Bronchial epithelial cell (primary cell): Measurements from ENCODE around the gene ARHGEF33. TPM values are rescaled to one million over a fixed set of nuclear protein-coding genes. Genes with fewer than 3 reads are reported as not detected.

Experiments
- DNase-seq: peaks from one replicate; pipeline ENCODE4 v3.0.0-alpha.2; 2010; ENCODE audit warnings: low read depth
- FAIRE-seq: peaks from 2 replicates; lab custom pipeline; 2011; peaks lifted over from hg19 to GRCh38; lab: Jason Lieb, UNC
- H3K27me3 ChIP-seq: 2 replicates; pipeline ENCODE4 v1.5.1; 2011; ENCODE audit warnings: low read length; ENCODE audit not compliant: control insufficient read depth, insufficient read depth
- H3K36me3 ChIP-seq: 2 replicates; pipeline ENCODE4 v1.5.1; 2011; ENCODE audit warnings: low read length; ENCODE audit not compliant: control insufficient read depth, insufficient read depth
- H3K4me3 ChIP-seq: 2 replicates; pipeline ENCODE4 v1.5.1; 2011; ENCODE audit warnings: mild to moderate bottlenecking, low read depth, low read length, control low read depth
- total RNA-seq: library from RNA; depleted of rRNA; stranded (reverse); fragments of >200 nt; gene quantifications from 2 replicates; pipeline ENCODE4 v1.2.1, GENCODE V29; 2014
- TF ChIP-seq, protein P1 (sequence below): IDR thresholded peaks from 2 replicates; pipeline ENCODE4 v1.5.1; 2011; ENCODE audit warnings: mild to moderate bottlenecking, moderate library complexity, low read length, control low read depth, inconsistent platforms; ENCODE audit not compliant: insufficient read depth, severe bottlenecking

Gene ARHGEF33
- total RNA-seq, 1 donor from 2014 or later = 0.26 TPM

DNA sequence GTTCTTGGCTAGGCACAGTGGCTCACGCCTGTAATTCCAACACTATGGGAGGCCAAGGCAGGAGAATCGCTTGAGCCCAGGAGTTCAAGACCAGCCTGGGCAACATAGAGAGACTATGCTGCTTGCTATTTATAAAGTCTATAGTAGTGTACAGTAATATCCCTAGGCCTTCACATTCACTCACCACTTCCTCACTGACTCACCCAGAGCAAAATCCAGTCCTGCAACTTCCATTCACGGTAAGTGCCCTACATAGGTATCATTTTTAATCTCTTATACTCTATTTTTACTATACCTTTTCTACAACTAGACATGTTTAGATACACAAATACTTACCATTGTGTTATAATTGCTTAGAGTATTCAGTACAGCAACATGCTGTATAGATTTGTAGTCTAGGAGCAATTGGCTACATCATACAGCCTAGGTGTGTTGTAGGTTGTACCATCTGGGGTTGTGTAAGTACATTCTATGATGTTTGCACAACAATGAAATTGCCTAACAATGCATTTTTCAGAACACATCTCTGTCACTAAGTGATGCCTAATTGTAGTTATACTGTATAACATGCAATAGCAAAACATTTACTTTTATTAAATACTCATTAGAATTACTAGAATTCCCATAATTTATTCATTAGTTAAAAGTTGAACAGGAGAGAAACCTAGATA, 22.8 kb upstream of the ARHGEF33 start:
- FAIRE-seq = no peak
- no peak overlapping the region for H3K4me3 ChIP-seq
- H3K27me3 ChIP-seq = no peaks in the 10 kb centered on the region
- TF ChIP-seq, protein P1, sequence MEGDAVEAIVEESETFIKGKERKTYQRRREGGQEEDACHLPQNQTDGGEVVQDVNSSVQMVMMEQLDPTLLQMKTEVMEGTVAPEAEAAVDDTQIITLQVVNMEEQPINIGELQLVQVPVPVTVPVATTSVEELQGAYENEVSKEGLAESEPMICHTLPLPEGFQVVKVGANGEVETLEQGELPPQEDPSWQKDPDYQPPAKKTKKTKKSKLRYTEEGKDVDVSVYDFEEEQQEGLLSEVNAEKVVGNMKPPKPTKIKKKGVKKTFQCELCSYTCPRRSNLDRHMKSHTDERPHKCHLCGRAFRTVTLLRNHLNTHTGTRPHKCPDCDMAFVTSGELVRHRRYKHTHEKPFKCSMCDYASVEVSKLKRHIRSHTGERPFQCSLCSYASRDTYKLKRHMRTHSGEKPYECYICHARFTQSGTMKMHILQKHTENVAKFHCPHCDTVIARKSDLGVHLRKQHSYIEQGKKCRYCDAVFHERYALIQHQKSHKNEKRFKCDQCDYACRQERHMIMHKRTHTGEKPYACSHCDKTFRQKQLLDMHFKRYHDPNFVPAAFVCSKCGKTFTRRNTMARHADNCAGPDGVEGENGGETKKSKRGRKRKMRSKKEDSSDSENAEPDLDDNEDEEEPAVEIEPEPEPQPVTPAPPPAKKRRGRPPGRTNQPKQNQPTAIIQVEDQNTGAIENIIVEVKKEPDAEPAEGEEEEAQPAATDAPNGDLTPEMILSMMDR = no peak
- no peaks in the 10 kb centered on the region for H3K36me3 ChIP-seq
- peak; percentile 94 for DNase-seq

DNA sequence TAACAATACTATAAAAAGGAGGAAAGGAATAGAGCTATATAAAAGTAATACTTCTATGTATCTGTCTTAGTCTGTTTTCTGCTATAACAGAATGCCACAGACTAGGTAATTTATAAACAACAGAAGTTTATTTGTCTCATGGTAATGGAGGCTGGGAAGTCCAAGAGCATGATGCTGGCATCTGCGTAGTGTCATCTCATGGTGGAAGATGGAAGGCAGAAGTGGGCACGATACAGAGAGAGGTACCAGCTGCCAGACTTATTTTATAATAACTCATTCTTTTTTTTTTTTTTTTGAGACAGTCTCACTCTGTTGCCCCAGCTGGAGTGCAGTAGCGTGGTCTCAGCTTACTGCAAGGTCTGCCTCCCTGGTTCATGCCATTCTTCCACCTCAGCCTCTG, 18.2 kb upstream of the ARHGEF33 start:
- FAIRE-seq = no peak

DNA sequence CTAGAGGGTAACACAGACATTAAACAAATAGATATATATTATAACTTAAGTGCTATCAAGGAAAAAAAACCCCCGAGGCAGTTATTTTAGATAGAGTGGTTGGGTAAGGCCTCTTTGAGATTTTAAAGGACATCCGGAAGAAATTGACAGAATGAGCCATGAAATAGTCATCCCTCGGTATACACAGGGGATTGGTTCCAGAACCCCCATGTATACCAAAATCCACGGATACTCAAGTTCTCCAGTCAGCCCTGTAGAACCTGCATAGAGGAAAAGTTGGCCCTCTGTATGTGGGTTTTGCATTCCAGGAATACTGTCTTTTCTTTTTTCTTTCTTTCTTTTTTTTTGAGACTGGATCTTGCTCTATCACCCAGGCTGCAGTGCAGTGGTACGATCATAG, 15.9 kb upstream of the ARHGEF33 start:
- no peak overlapping the region for H3K4me3 ChIP-seq
- H3K27me3 ChIP-seq = no peaks in the 10 kb centered on the region
- H3K36me3 ChIP-seq = no peaks in the 10 kb centered on the region
- TF ChIP-seq, protein P1 = no peak
- FAIRE-seq (no peak), DNase-seq (no peak)

More for the DNA sequence above, 18.2 kb upstream of the ARHGEF33 start:
- H3K27me3 ChIP-seq = no peaks in the 10 kb centered on the region
- no peak overlapping the region for H3K4me3 ChIP-seq
- TF ChIP-seq, protein P1 = no peak
- no peak for DNase-seq
- H3K36me3 ChIP-seq = no peaks in the 10 kb centered on the region

DNA sequence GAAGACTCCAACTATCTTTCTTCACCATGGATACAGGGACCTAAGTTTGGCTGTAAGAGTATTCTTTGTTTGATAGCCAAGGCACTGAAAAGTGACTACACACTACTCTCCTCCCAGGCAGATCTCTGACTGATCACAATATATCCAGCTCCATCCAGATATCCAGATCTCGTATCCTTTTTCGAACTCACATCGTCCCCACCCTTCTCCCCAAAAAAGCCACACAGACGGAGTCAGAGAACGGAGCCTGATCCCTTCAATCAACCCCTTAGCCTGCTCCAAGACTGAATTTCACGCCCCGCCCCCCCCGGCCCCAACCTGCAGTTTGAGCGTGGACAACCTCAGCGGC, 14.5 kb upstream of the ARHGEF33 start:
- FAIRE-seq = no peak

DNA sequence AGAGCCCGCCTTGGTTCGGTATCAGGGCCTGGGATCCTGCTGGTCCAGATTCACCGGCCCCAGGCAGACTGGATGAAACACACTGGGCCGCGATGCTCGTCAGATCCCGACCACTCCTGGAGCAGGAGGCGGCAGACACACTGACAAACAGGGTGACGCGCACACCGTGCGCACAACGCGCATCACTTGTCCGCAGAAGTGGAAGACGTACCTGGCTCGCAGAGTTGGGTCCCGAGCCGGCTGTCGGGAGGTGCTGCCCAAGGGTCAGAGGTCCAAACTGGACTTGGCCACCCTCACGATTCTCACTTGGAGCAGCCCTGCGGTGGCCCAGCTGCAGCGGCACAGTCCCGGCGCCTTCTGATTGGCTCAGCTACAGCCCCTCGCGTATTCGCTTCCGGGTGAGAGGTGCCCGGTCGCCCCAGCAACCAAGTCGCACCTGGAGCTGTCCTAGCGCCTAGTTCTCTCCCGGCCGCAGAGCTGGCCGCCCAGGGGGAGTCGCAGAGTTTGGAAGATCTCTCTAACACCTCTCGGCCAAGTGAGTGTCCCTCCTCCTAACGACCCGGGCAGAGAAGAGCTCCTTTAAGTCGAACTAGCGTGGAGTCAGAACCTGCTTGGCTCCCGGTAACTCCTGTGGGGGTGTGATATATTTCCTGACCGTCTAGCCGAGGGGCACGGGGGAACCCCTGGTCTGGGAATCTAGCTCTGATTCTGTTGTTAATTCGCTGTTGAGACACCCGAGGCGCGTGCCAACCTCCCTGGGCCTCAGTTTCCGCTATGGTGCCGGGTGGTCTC, 13.9 kb upstream of the ARHGEF33 start, which contains the start of the genes DHX57 and MORN2:
DHX57 (minus strand) TSS at position 359 of the 792 bp plus-strand sequence. CDS start 7,529 bp downstream, outside the sequence.
MORN2 (plus strand) TSS at position 401 of the 792 bp plus-strand sequence.
- no peak for FAIRE-seq
- peak within 1 kb of the TSS; percentile 96 for H3K4me3 ChIP-seq
- TF ChIP-seq, protein P1 = no peak

More for the DNA sequence above, 14.5 kb upstream of the ARHGEF33 start:
- H3K4me3 ChIP-seq = peak overlapping the region; percentile 96
- TF ChIP-seq, protein P1 = no peak
- no peaks in the 10 kb centered on the region for H3K27me3 ChIP-seq
- DNase-seq = no peak
- H3K36me3 ChIP-seq = no peaks in the 10 kb centered on the region

More for the DNA sequence above, 13.9 kb upstream of the ARHGEF33 start, which contains the start of the genes DHX57 and MORN2:
- peak; percentile 75 for DNase-seq
- Histone ChIP-seq H3K36me3 (no peaks in the 10 kb centered on the region), H3K27me3 (no peaks in the 10 kb centered on the region)
